A172 (cell line): ENCODE data around the gene TBC1D5. TPM values are rescaled to one million over a fixed set of nuclear protein-coding genes. Genes with fewer than 3 reads are reported as not detected.
"Not testable (repeated sequence)": the region's sequence is repeated elsewhere in the genome, so short reads cannot be mapped to it uniquely, and the experiment has no call there.

ENCODE experiments used
- DNase-seq: peaks from one replicate; pipeline ENCODE4 v3.0.0-alpha.2; 2015; ENCODE audit warnings: low spot score
- total RNA-seq: library from RNA; depleted of rRNA; stranded (reverse); fragments of >200 nt; shearing (Covaris generic); gene quantifications from 2 replicates; pipeline ENCODE4 v1.2.3, GENCODE V29; 2014

TBC1D5 gene
- total RNA-seq, 1 experiment from 2014 or later = 115 TPM

DNA sequence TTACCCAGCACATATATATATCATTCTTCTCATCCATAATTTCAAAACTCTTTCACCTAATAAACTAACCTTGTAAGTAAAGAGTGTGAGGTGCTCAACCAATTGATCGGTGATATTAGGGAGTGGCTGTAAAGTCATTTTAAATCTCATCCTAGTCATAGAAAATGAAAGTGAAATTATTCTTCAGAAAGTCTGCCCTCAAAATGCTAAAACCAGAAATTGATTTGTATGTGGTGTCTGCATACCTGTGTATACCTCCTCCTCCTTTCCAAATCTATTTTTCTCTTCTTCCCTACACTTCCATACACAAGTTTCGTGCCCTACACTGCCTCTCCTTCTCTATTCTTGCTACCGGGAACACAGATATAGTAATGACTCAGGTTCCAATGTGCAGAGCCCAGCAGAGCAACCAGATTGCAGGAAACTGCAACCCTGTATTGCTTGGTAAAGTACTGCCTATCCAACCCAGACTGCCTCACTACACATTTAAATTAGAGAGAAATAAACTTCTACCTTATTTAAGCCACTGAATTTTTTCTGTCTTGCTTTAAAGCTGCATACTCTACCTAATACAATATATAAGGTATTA, 7.4 kb upstream of the TBC1D5 start:
- DNase-seq = no peak

DNA sequence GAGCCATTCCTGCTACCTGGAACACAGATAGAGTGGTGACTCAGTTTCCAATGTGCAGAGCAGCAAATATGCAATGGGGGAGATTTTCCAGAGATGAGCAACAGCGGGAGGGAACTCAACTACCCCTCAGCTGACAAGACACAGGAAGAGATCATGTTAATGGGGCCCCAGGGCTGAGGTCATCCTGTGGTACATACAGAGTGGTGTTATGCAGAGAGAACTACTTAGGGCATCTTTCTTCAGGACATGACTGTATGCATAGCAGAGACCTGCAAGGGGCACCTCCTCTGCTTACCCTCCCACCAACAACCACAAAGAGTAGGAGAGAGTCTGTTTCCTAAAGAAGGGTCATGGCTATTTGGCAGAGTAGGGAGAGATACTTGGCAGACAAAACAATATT, 6.8 kb upstream of the TBC1D5 start:
- no peak for DNase-seq

- no peak for DNase-seq
Observed at GRCh38 chr3:17747890-17748247, 5.4 kb upstream of the TBC1D5 start.

- DNase-seq = no peak
Observed at GRCh38 chr3:17747174-17747889, 4.9 kb upstream of the TBC1D5 start.

DNA sequence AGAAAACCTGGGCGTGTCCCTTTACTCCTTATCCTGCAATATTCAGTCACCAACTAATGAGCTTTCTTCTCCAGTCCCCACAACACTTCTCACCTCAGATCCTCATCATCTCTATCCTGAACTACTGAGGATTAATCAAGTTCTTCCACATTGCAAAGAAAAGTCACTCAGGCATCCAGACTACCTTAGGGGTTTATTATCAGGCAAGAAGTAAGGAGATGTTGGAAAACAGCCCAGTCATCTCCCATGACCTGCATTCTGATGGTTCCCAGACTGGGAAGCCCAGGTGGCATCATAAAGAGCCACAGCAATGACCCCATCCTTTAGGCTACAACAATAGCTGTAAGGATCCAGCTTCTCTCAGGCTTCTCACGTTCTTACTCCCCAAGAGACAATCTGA, 3.5 kb upstream of the TBC1D5 start:
- DNase-seq = no peak

- DNase-seq = no peak
Observed at GRCh38 chr3:17745301-17745700, 2.9 kb upstream of the TBC1D5 start.

DNA sequence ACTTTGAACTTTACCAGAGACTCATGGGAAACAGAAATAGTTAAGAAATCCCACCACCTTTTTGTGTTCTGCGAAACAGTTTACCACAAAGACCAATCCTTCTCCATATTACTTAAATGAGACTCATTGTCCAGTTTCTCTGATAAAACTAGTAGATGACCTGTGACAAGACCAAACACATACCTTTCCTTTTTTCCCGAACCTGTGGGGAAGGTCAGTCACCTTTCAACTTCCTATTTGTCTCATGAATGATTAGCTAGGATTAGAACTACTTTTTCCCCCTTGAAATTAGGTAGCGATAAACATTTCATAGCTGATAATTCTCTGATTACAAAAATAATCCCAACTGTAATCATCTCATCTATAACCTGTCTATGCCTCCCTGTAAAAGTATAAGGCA, 2.3 kb upstream of the TBC1D5 start:
- no peak for DNase-seq

DNA sequence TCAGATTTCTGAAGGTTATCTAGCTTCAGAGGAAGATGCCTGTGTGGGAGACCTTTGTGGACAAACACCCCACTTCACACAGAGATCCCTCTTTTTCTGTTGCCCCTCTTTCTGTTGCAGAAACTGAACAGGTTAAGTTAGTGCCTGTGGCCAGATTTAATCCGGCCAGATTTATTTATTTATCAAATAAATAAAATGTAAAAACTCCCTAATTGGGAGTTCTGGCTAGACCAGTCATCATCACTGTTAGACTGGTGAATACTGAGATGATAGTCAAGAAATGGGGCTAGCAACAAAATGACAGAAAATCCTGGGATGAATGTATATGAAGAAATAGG, 1.2 kb upstream of the TBC1D5 start:
- DNase-seq = no peak

- peak; percentile 97 for DNase-seq
Observed at GRCh38 chr3:17742880-17743657, 638 bp upstream of the TBC1D5 start.

- DNase-seq = peak; percentile 76
Observed at GRCh38 chr3:17741621-17742101, 770 bp downstream of the TBC1D5 start.

GRCh38 chr3:17740721-17741141, 1.7 kb downstream of the TBC1D5 start:
- peak; percentile 66 for DNase-seq

DNA sequence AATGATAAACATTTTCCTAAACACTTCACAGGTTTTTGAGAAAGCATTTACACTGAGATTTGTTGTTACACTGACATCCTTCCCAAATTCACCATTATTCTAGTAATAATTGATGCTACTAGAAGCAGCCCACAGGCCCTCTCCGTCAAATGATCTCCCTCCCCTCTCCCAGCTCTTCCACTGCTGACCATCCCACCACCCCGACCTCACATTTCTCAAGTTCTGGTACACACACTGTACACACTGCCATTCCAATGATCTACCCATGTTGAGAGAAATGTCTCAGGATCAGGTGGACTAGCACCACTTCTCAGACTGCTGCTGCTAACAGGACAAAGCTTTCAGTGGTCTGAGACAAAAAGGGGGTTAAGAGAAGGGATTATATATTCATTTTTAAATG, 3.5 kb downstream of the TBC1D5 start:
- DNase-seq = no peak

DNA sequence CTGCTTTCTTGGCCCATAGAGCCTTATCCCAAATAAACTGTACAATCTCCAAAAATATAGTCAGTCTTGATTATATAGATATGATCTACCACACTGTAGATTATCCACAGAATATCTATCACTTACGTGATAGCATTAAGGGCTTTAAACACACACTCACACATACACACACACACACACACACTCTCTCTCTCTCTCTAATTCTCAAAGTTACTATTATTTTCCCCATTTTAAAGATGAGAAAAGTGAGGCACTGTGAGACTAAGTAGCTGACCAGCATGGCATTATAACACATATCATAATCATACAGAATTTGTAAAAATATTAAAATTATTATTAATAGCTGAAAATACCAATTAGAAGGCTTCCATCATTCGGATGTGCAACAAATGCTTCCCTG, 4.2 kb downstream of the TBC1D5 start:
- DNase-seq = no peak

GRCh38 chr3:17737591-17737990, 4.8 kb downstream of the TBC1D5 start:
- DNase-seq = no peak

- DNase-seq = not testable (repeated sequence)
Observed at GRCh38 chr3:17735362-17735761, 7.1 kb downstream of the TBC1D5 start.

GRCh38 chr3:17733768-17734167, 8.7 kb downstream of the TBC1D5 start:
- no peak for DNase-seq

- DNase-seq = no peak
Observed at GRCh38 chr3:17733215-17733614, 9.2 kb downstream of the TBC1D5 start.

- DNase-seq = peak; percentile 57
Observed at GRCh38 chr3:17730318-17730967, 12.0 kb downstream of the TBC1D5 start.

DNA sequence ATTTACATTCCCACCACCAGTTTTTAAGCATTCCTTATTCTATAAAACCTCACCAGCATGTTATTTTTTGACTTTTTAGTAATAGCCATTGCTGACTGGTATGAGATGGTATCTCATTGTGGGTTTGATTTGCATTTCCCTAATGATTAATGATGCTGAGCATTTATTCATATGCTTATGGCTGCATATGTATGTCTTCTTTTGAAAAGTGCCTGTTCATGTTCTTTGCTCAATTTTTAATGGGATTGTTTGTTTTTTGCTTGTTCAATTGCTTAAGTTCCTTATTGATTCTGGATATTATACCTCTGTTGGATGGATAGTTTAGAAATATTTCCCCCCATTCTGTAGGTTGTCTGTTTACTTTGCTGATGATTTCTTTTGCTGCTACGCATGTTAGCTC, 16.1 kb downstream of the TBC1D5 start:
- no peak for DNase-seq

GRCh38 chr3:17725844-17726243, 16.6 kb downstream of the TBC1D5 start:
- not testable (repeated sequence) for DNase-seq

DNA sequence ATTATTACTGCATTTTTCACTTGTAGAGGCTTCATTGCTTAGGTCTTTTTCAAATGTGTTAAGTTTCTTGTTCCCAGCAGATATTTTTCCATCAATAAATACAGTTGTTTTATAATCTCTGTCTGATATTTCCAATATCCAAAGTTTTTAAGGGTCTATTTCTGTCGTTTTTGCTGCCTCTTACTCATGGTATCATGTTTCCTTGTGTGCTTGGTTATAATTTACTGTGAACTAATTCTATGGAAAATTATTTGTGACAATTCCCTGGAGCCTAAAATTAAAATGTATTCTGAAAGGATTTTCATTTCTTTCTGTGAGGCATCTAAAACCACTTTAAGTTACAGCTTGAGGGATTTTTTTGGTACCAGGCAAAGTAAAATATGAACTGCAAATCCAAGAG, 17.5 kb downstream of the TBC1D5 start:
- no peak for DNase-seq

DNA sequence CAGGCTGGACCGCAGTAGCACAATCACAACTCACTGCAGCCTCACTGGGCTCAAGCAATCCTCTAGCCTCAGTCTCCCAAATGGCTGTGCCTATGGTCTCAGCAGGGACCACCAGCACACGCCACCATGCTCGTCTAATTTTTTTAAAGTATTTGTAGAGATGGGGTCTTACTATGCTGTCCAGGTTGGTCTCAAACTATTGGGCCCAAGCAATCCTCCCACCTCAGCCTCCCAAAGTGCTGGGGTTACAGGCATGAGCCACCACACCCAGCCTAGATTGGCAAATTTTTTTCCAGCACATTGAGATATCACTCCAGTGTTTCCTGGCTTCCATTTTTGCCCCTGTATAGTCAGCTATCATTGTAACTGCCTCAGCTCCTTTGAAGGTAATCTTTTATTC, 18.3 kb downstream of the TBC1D5 start:
- DNase-seq = no peak

- DNase-seq = no peak
Observed at GRCh38 chr3:17717411-17717810, 25.0 kb downstream of the TBC1D5 start.
